B cell (primary cell): ENCODE data around the gene MRC2. TPM values are rescaled to one million over a fixed set of nuclear protein-coding genes. Genes with fewer than 3 reads are reported as not detected.

ENCODE experiments used
- ATAC-seq: fragments of 200-7000 bp; cut with Tn5 transposase; one replicate; pipeline ENCODE4 v1.10.0; 2021; ENCODE audit warnings: low read depth, mild to moderate bottlenecking, moderate number of reproducible peaks, moderate library complexity
- CTCF ChIA-PET: fragments of 350-600 bp; sonication (Branson Sonifier 250); formaldehyde crosslinking; loops from one replicate; lab custom pipeline; 2021; ENCODE audit warnings: antibody characterized with exemption, inconsistent platforms; lab: Charles Lee
- POLR2A ChIA-PET: fragments of 350-600 bp; sonication (Branson Sonifier 250); formaldehyde crosslinking; loops from one replicate; lab custom pipeline; 2021; ENCODE audit warnings: antibody characterized with exemption; lab: Charles Lee
- DNase-seq: peaks from one replicate; pipeline ENCODE4 v3.0.0; 2013
- H2AFZ ChIP-seq: 2 replicates; pipeline ENCODE4 v1.6.1; 2012; ENCODE audit warnings: mild to moderate bottlenecking, low read depth, low read length; ENCODE audit not compliant: insufficient read depth, poor library complexity, severe bottlenecking
- H3K27ac ChIP-seq, 2 donors: 1 replicate in 1 of 2; 2 replicates in 1 of 2; pipeline ENCODE4 v1.5.1; 2012 to 2013; ENCODE audit warnings: low read length in 2 of 2, mild to moderate bottlenecking in 2 of 2, moderate library complexity in 1 of 2
- H3K27me3 ChIP-seq, 4 experiments: fragments of 200-600 bp in 1 of 4; sonication (generic) in 1 of 4; replicated peaks in 1 of 4; 1 replicate in 2 of 4; 2 replicates in 2 of 4; pipeline versions ENCODE4 v1.6.1 to v1.7.0; 2013 to 2016; ENCODE audit warnings: low read length in 3 of 4, mild to moderate bottlenecking in 2 of 4, mixed read lengths in 1 of 4, moderate library complexity in 1 of 4; ENCODE audit not compliant: insufficient read depth in 4 of 4, control insufficient read depth in 3 of 4; ENCODE audit errors: control extremely low read depth in 1 of 4
- H3K36me3 ChIP-seq, 2 experiments: replicated peaks in 1 of 2; 1 replicate in 1 of 2; 2 replicates in 1 of 2; pipeline versions ENCODE4 v1.6.1 to v1.7.1; 2013; ENCODE audit warnings: low read length in 1 of 2; ENCODE audit not compliant: insufficient read depth in 2 of 2, control insufficient read depth in 1 of 2; ENCODE audit errors: control extremely low read depth in 1 of 2, extremely low read depth in 1 of 2
- H3K4me1 ChIP-seq, 2 donors: fragments of 200-600 bp in 1 of 2; sonication (generic) in 1 of 2; 1 replicate in 1 of 2; 2 replicates in 1 of 2; pipeline versions ENCODE4 v1.5.1 to v1.6.1; 2013 to 2017; ENCODE audit warnings: low read length in 2 of 2; ENCODE audit not compliant: control insufficient read depth in 2 of 2, insufficient read depth in 2 of 2
- H3K4me2 ChIP-seq: replicated peaks from 2 replicates; pipeline ENCODE3; 2012; ENCODE audit warnings: mild to moderate bottlenecking, low read depth, low read length; ENCODE audit not compliant: poor library complexity, severe bottlenecking
- H3K4me3 ChIP-seq, 5 experiments: fragments of 200-600 bp in 1 of 5; sonication (generic) in 1 of 5; 1 replicate in 3 of 5; 2 replicates in 2 of 5; pipeline versions ENCODE4 v1.5.1 to v1.7.0; 2011 to 2016; ENCODE audit warnings: low read length in 4 of 5, mild to moderate bottlenecking in 4 of 5, low read depth in 2 of 5, control low read depth in 1 of 5, moderate library complexity in 1 of 5; ENCODE audit not compliant: insufficient read depth in 1 of 5; ENCODE audit errors: control extremely low read depth in 1 of 5, extremely low read depth in 1 of 5
- H3K79me2 ChIP-seq: fragments of 200-600 bp; sonication (generic); one replicate; pipeline ENCODE4 v1.6.0; 2016; ENCODE audit warnings: low read length; ENCODE audit not compliant: control insufficient read depth, insufficient read depth
- H3K9ac ChIP-seq: fragments of 200-600 bp; sonication (generic); 2 replicates; pipeline ENCODE4 v1.6.1; 2017; ENCODE audit warnings: mild to moderate bottlenecking, low read length, moderate library complexity
- H3K9me3 ChIP-seq, 3 donors: one replicate each; pipeline versions ENCODE4 v1.6.1 to v1.7.1; 2013; ENCODE audit warnings: low read length in 2 of 3; ENCODE audit not compliant: control insufficient read depth in 2 of 3, insufficient read depth in 1 of 3; ENCODE audit errors: control extremely low read depth in 1 of 3
- H4K20me1 ChIP-seq: 2 replicates; pipeline ENCODE4 v1.6.0; 2012; ENCODE audit warnings: mild to moderate bottlenecking, low read length; ENCODE audit not compliant: insufficient read depth, control insufficient read depth, poor library complexity, severe bottlenecking
- H3K27ac Mint-ChIP-seq: one replicate; pipeline ENCODE4 v1.8.0; 2021; ENCODE audit warnings: mixed read lengths
- H3K27me3 Mint-ChIP-seq: one replicate; pipeline ENCODE4 v1.8.0; 2021; ENCODE audit warnings: mixed read lengths
- H3K4me1 Mint-ChIP-seq: one replicate; pipeline ENCODE4 v1.8.0; 2021; ENCODE audit warnings: mixed read lengths
- H3K4me3 Mint-ChIP-seq: one replicate; pipeline ENCODE4 v1.8.0; 2021; ENCODE audit warnings: mixed read lengths
- H3K9me3 Mint-ChIP-seq: one replicate; pipeline ENCODE4 v1.8.0; 2022; ENCODE audit warnings: mixed read lengths; ENCODE audit not compliant: insufficient read depth
- EZH2 ChIP-seq: IDR thresholded peaks from 2 replicates; pipeline ENCODE4 v1.6.1; 2012; ENCODE audit warnings: borderline replicate concordance, low read depth, mild to moderate bottlenecking, moderate library complexity, low read length; ENCODE audit not compliant: insufficient read depth, poor library complexity, severe bottlenecking
- WGBS: methylation state at CpG from one replicate; pipeline ENCODE4 v1.1.5; 2013; ENCODE audit warnings: missing lambda C conversion rate; ENCODE audit not compliant: insufficient coverage; 5-methylcytosine and 5-hydroxymethylcytosine counted together
- intact Hi-C: fragments of 100-400 bp; cut with micrococcal nuclease; formaldehyde crosslinking; loops from one replicate; pipeline ENCODE4 v1.10.0; 2022
- polyA plus RNA-seq: library from polyadenylated mRNA; depleted of rRNA; stranded (reverse); fragments of >200 nt; gene quantifications from 2 replicates; pipeline ENCODE4 v1.2.3, GENCODE V29; 2012
- total RNA-seq, 2 donors: library from RNA; stranded (reverse); fragments of 120-200 nt in 1 of 2; gene quantifications; 1 replicate in 1 of 2; 2 replicates in 1 of 2; pipeline versions ENCODE4 v1.2.3 to v1.2.4, GENCODE V29; 2013 to 2022

Gene MRC2
- total and polyA plus RNA-seq, 2 donors (not counting 1 experiment from before 2014, with no cell fraction given): 0.09 to 0.34 TPM

DNA sequence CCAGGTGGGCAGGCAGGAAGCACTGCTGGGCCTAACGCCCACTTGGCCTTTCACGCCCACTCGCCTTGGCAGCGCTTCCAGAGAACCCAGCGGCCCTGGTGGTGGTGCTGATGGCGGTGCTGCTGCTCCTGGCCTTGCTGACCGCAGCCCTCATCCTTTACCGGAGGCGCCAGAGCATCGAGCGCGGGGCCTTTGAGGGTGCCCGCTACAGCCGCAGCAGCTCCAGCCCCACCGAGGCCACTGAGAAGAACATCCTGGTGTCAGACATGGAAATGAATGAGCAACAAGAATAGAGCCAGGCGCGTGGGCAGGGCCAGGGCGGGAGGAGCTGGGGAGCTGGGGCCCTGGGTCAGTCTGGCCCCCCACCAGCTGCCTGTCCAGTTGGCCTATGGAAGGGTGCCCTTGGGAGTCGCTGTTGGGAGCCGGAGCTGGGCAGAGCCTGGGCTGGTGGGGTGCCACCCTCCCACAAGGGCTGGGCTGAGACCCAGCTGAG is 64.7 kb downstream of the MRC2 start:
- Histone ChIP-seq H3K4me2 (no peak overlapping the region), H3K36me3 (no peaks in the 10 kb centered on the region), H3K79me2 (no peaks in the 10 kb centered on the region), H3K27ac (no peak overlapping the region), H2AFZ (no peak overlapping the region), H4K20me1 (no peaks in the 10 kb centered on the region), H3K9ac (no peak overlapping the region), H3K27me3 (no peaks in the 10 kb centered on the region), H3K4me1 (no peaks in the 10 kb centered on the region), H3K9me3 (no peaks in the 10 kb centered on the region), H3K4me3 (no peak overlapping the region)
- POLR2A ChIA-PET: no interaction called here
- CTCF ChIA-PET: interaction anchor here (0.6 kb wide), 1 partner anchor 29 kb away, joined by 3 read pairs; no protein-coding TSS in a partner anchor
- Mint-ChIP-seq H3K27ac (no peak overlapping the region), H3K4me3 (no peak overlapping the region), H3K4me1 (no peaks in the 10 kb centered on the region), H3K9me3 (no peaks in the 10 kb centered on the region), H3K27me3 (peaks cover 6% of the 10 kb centered on the region)
- intact Hi-C loops: no loop called here
- 90% methylated on average over 20 of the region's 20 CpGs for WGBS
- no peak for DNase-seq
- ATAC-seq: no peak
- TF ChIP-seq EZH2: no peak

DNA sequence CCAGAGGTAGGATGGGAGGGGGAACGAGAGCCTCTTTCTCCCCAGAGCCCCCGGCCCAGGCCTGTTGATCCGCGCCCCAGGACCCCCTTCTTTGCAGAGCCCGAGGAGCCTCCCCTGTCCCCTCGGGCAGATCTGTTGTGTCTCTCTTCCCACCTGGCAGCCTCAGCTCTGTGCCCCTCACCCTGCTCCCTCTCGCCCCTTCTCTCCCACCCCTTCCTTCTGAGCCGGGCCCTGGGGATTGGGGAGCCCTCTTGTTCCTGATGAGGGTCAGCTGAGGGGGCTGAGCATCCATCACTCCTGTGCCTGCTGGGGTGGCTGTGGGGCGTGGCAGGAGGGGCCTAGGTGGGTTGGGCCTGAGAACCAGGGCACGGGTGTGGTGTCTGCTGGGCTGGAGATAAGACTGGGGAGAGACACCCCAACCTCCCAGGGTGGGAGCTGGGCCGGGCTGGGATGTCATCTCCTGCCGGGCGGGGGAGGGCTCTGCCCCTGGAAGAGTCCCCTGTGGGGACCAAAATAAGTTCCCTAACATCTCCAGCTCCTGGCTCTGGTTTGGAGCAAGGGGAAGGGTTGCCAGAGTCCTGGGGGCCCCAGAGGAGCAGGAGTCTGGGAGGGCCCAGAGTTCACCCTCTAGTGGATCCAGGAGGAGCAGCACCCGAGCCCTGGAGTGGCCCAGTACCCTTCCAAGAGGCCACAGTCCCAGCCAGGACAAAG is 65.4 kb downstream of the MRC2 start:
- ATAC-seq (no peak), DNase-seq (no peak)
- intact Hi-C loops: no loop called here
- no peak overlapping the region for H3K27ac ChIP-seq
- WGBS: 78% methylated on average over 10 of the region's 14 CpGs
- H3K9ac ChIP-seq: no peak overlapping the region
- no peaks in the 10 kb centered on the region for H4K20me1 ChIP-seq
- no peak for TF ChIP-seq EZH2
- H3K4me1 ChIP-seq: no peaks in the 10 kb centered on the region
- H3K27ac Mint-ChIP-seq: no peak overlapping the region
- CTCF ChIA-PET: interaction anchor here (0.6 kb wide), 1 partner anchor 28 kb away, joined by 3 read pairs; no protein-coding TSS in a partner anchor
- no peaks in the 10 kb centered on the region for H3K79me2 ChIP-seq
- no peak overlapping the region for H3K4me3 Mint-ChIP-seq
- H3K4me3 ChIP-seq: no peak overlapping the region
- H3K4me1 Mint-ChIP-seq: no peaks in the 10 kb centered on the region
- H3K4me2 ChIP-seq: no peak overlapping the region
- no peak overlapping the region for H2AFZ ChIP-seq
- POLR2A ChIA-PET: no interaction called here
- no peaks in the 10 kb centered on the region for H3K9me3 ChIP-seq
- H3K27me3 ChIP-seq: no peaks in the 10 kb centered on the region
- no peaks in the 10 kb centered on the region for H3K36me3 ChIP-seq
- no peaks in the 10 kb centered on the region for H3K9me3 Mint-ChIP-seq
- peaks cover 6% of the 10 kb centered on the region for H3K27me3 Mint-ChIP-seq
